ENCODE measurements around the gene LDLRAP1.

LDLRAP1 gene

GRCh38 chr1:25522031-25522655 lies 21.3 kb upstream of the LDLRAP1 start:
- 0 out of 22 replicates have a peak overlapping the region, but pooled peaks of 1 of the 11 experiments have one; percentile 37 for H3K9ac ChIP-seq
- peak overlapping the region in 9 of 11 experiments; percentile 20 to 75 (median 65); a peak in 16 of 22 replicates for H3K4me2 ChIP-seq
- no peak for TF ChIP-seq Cebpa-rat (IDR thresholded peaks at IDR 0.05)
- H3K9me3 ChIP-seq (replicated peaks in 1 of 11) = no peaks in the 10 kb centered on the region
- H3K4me3 ChIP-seq = no peak overlapping the region
- H3K36me3 ChIP-seq = no peaks in the 10 kb centered on the region
- H3K27me3 ChIP-seq = no peaks in the 10 kb centered on the region
- H3K4me1 ChIP-seq = peaks cover 0 to 41% (median 23%) of the 10 kb centered on the region in 10 experiments; a peak in 18 of 20 replicates
- H4K20me1 ChIP-seq = no peaks in the 10 kb centered on the region
- no peak overlapping the region for H3K27ac ChIP-seq

- Histone ChIP-seq H3K9ac (no peak overlapping the region), H3K27ac (no peak overlapping the region), H3K27me3 (no peaks in the 10 kb centered on the region), H4K20me1 (no peaks in the 10 kb centered on the region), H3K4me3 (no peak overlapping the region), H3K4me2 (peak overlapping the region in 2 of 11 experiments; percentile 68 to 75; a peak in 1 of 22 replicates), H3K9me3 (replicated peaks in 1 of 11) (no peaks in the 10 kb centered on the region), H3K4me1 (peaks cover 0 to 41% (median 23%) of the 10 kb centered on the region in 10 experiments; a peak in 18 of 20 replicates), H3K36me3 (no peaks in the 10 kb centered on the region)
- TF ChIP-seq Cebpa-rat (IDR thresholded peaks at IDR 0.05) = no peak
Measured at GRCh38 chr1:25523542-25523941, 19.9 kb upstream of the LDLRAP1 start.

GRCh38 chr1:25524568-25525360 lies 18.6 kb upstream of the LDLRAP1 start:
- Histone ChIP-seq H3K4me1 (peaks cover 0 to 47% (median 23%) of the 10 kb centered on the region in 10 experiments; a peak in 18 of 20 replicates), H3K9me3 (replicated peaks in 1 of 11) (no peaks in the 10 kb centered on the region), H3K4me3 (no peak overlapping the region), H3K27ac (no peak overlapping the region), H4K20me1 (no peaks in the 10 kb centered on the region), H3K4me2 (peak overlapping the region in 1 of 11 experiments; percentile 12; a peak in 3 of 22 replicates), H3K36me3 (no peaks in the 10 kb centered on the region), H3K9ac (no peak overlapping the region), H3K27me3 (no peaks in the 10 kb centered on the region)
- TF ChIP-seq Cebpa-rat (IDR thresholded peaks at IDR 0.05) = no peak

GRCh38 chr1:25525361-25525688 lies 18.1 kb upstream of the LDLRAP1 start:
- no peak for TF ChIP-seq Cebpa-rat (IDR thresholded peaks at IDR 0.05)

GRCh38 chr1:25526753-25527152 lies 16.7 kb upstream of the LDLRAP1 start:
- no peak overlapping the region for H3K9ac ChIP-seq
- peaks cover 0 to 39% (median 20%) of the 10 kb centered on the region in 10 experiments; a peak in 18 of 20 replicates for H3K4me1 ChIP-seq
- no peak overlapping the region for H3K4me2 ChIP-seq
- H3K9me3 ChIP-seq (replicated peaks in 1 of 11) = no peaks in the 10 kb centered on the region
- no peaks in the 10 kb centered on the region for H3K36me3 ChIP-seq
- H3K27me3 ChIP-seq = no peaks in the 10 kb centered on the region
- no peak overlapping the region for H3K27ac ChIP-seq
- no peaks in the 10 kb centered on the region for H4K20me1 ChIP-seq
- no peak for TF ChIP-seq Cebpa-rat (IDR thresholded peaks at IDR 0.05)
- H3K4me3 ChIP-seq = no peak overlapping the region

More at GRCh38 chr1:25525361-25525688, 18.1 kb upstream of the LDLRAP1 start:
- Histone ChIP-seq H3K27ac (no peak overlapping the region), H3K27me3 (no peaks in the 10 kb centered on the region), H3K4me2 (no peak overlapping the region), H3K4me1 (peaks cover 0 to 51% (median 23%) of the 10 kb centered on the region in 10 experiments; a peak in 18 of 20 replicates), H4K20me1 (no peaks in the 10 kb centered on the region), H3K9me3 (replicated peaks in 1 of 11) (no peaks in the 10 kb centered on the region), H3K4me3 (no peak overlapping the region), H3K9ac (no peak overlapping the region), H3K36me3 (no peaks in the 10 kb centered on the region)

GRCh38 chr1:25527226-25527846 lies 16.1 kb upstream of the LDLRAP1 start:
- Histone ChIP-seq H3K4me2 (no peak overlapping the region), H3K36me3 (no peaks in the 10 kb centered on the region), H3K4me3 (no peak overlapping the region), H4K20me1 (no peaks in the 10 kb centered on the region), H3K27me3 (no peaks in the 10 kb centered on the region), H3K27ac (no peak overlapping the region), H3K9ac (no peak overlapping the region), H3K4me1 (peaks cover 0 to 34% (median 16%) of the 10 kb centered on the region in 10 experiments; a peak in 18 of 20 replicates), H3K9me3 (replicated peaks in 1 of 11) (no peaks in the 10 kb centered on the region)
- no peak for TF ChIP-seq Cebpa-rat (IDR thresholded peaks at IDR 0.05)

GRCh38 chr1:25527946-25528595 lies 15.3 kb upstream of the LDLRAP1 start:
- Histone ChIP-seq H3K27me3 (no peaks in the 10 kb centered on the region), H3K4me1 (peaks cover 0 to 26% (median 8%) of the 10 kb centered on the region in 10 experiments; a peak in 17 of 20 replicates), H3K9ac (no peak overlapping the region), H3K9me3 (replicated peaks in 1 of 11) (no peaks in the 10 kb centered on the region), H3K36me3 (no peaks in the 10 kb centered on the region), H3K4me2 (no peak overlapping the region), H3K27ac (no peak overlapping the region), H4K20me1 (no peaks in the 10 kb centered on the region), H3K4me3 (no peak overlapping the region)
- TF ChIP-seq Cebpa-rat (IDR thresholded peaks at IDR 0.05) = no peak

- Histone ChIP-seq H3K4me2 (peak overlapping the region in 9 of 11 experiments; percentile 26 to 71 (median 60); a peak in 12 of 22 replicates), H3K4me1 (peaks cover 0 to 21% (median 6%) of the 10 kb centered on the region in 10 experiments; a peak in 17 of 20 replicates), H3K27me3 (no peaks in the 10 kb centered on the region), H3K9ac (no peak overlapping the region), H3K27ac (no peak overlapping the region), H3K36me3 (no peaks in the 10 kb centered on the region), H3K9me3 (replicated peaks in 1 of 11) (no peaks in the 10 kb centered on the region), H3K4me3 (no peak overlapping the region), H4K20me1 (no peaks in the 10 kb centered on the region)
- no peak for TF ChIP-seq Cebpa-rat (IDR thresholded peaks at IDR 0.05)
Measured at GRCh38 chr1:25528881-25529517, 14.4 kb upstream of the LDLRAP1 start.
